Right lobe of liver (tissue), 4 donors: Measurements from ENCODE around the gene WSCD2.

ENCODE experiments used
- POLR2A ChIP-seq: fragments of 450-650 bp; IDR thresholded peaks from one replicate; pipeline ENCODE4 v1.6.1; 2017; ENCODE audit warnings: antibody characterized with exemption, mild to moderate bottlenecking
- TF ChIP-seq, protein P1 (sequence below), 4 donors: fragments of 200-600 bp in 3 of 4; fragments of 450-650 bp in 1 of 4; IDR thresholded peaks; one replicate each; pipeline versions ENCODE4 v1.5.1 to v1.8.0; 2016 to 2022; ENCODE audit warnings: antibody characterized with exemption in 4 of 4, mild to moderate bottlenecking in 2 of 4
- donor health status: DM: no; HTN: no; CAD: no.
- donor health status: DM: no; HTN: no; CAD: no.
- donor health status: DM: no; HTN: yes; CAD: no.

DNA sequence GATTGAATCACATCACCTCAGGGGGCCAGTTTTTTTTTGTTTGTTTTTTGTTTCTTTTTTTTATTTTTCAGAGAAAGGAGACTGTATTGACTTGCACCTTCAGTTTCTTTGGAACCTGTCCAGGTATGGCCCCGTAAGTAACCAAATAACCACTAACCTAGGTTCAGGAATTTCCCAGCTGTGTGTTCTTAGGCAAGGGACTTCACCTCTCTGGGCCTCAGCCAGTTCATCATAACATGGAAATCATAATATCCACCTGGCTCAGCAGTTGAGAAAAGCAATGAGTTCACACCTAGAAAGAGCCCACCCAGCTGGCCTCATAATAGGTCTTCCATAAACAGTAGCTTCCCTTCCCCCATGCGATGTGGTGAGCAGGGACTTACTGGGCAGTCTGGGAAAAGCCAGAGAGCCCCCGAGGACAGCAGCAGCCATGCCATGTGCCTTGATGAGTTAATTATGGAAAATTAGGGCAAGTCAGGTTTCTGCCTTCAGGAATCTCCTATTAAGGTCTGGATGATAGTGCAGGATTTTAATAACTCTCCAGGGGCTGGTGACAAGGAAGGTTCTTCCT lies 27.4 kb upstream of the WSCD2 start:
- TF ChIP-seq, protein P1, sequence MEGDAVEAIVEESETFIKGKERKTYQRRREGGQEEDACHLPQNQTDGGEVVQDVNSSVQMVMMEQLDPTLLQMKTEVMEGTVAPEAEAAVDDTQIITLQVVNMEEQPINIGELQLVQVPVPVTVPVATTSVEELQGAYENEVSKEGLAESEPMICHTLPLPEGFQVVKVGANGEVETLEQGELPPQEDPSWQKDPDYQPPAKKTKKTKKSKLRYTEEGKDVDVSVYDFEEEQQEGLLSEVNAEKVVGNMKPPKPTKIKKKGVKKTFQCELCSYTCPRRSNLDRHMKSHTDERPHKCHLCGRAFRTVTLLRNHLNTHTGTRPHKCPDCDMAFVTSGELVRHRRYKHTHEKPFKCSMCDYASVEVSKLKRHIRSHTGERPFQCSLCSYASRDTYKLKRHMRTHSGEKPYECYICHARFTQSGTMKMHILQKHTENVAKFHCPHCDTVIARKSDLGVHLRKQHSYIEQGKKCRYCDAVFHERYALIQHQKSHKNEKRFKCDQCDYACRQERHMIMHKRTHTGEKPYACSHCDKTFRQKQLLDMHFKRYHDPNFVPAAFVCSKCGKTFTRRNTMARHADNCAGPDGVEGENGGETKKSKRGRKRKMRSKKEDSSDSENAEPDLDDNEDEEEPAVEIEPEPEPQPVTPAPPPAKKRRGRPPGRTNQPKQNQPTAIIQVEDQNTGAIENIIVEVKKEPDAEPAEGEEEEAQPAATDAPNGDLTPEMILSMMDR (IDR thresholded peaks at IDR 0.05): no peak
- TF ChIP-seq POLR2A: no peak
